IMR-90 (cell line): ENCODE results near the gene RNF166.

Experiments
- CEBPB ChIP-seq: IDR thresholded peaks from 2 replicates; pipeline ENCODE4 v1.6.1; 2012; ENCODE audit warnings: low read depth, low read length, improper control_type of control experiment
- NFE2L2 ChIP-seq: fragments of 150-350 bp; IDR thresholded peaks from 2 replicates; pipeline ENCODE4 v1.6.1; 2016; ENCODE audit warnings: low read depth, mild to moderate bottlenecking, low read length
- POLR2A ChIP-seq: IDR thresholded peaks from 2 replicates; pipeline ENCODE4 v1.6.1; 2012; ENCODE audit warnings: mild to moderate bottlenecking, low read depth, low read length
- RAD21 ChIP-seq: IDR thresholded peaks from 2 replicates; pipeline ENCODE4 v1.6.1; 2012; ENCODE audit warnings: low read length, improper control_type of control experiment
- TF ChIP-seq, protein P1 (sequence below): conservative IDR thresholded peaks from 2 replicates; pipeline ENCODE4 v1.5.1; 2012; ENCODE audit warnings: mild to moderate bottlenecking, low read depth, low read length, improper control_type of control experiment
- TF ChIP-seq, protein P2 (sequence below): fragments of 150-350 bp; IDR thresholded peaks from 2 replicates; pipeline ENCODE4 v1.6.1; 2016; ENCODE audit warnings: low read depth, mild to moderate bottlenecking, low read length, moderate library complexity, borderline replicate concordance

DNA sequence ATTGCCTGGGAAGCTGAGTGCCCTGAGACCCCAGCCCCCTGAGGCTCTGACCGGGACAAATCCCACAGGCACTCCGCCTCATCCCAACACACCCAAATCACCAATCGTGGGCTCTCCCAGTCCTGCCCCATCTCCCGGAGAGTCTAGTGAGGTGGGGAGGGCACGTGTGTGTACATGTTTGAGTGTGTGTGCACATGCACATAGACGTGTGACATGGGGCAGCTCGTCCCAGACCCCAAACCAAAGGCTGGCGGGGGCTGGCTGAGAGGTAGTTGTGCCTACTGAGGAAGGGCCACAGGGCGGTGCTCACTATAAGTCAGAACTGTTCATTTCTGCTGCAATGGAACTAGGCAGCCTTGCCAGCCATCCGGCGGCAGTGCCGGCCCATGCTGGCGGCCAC, 28.5 kb downstream of the RNF166 start:
- TF ChIP-seq CEBPB = no peak
- TF ChIP-seq, protein P1, sequence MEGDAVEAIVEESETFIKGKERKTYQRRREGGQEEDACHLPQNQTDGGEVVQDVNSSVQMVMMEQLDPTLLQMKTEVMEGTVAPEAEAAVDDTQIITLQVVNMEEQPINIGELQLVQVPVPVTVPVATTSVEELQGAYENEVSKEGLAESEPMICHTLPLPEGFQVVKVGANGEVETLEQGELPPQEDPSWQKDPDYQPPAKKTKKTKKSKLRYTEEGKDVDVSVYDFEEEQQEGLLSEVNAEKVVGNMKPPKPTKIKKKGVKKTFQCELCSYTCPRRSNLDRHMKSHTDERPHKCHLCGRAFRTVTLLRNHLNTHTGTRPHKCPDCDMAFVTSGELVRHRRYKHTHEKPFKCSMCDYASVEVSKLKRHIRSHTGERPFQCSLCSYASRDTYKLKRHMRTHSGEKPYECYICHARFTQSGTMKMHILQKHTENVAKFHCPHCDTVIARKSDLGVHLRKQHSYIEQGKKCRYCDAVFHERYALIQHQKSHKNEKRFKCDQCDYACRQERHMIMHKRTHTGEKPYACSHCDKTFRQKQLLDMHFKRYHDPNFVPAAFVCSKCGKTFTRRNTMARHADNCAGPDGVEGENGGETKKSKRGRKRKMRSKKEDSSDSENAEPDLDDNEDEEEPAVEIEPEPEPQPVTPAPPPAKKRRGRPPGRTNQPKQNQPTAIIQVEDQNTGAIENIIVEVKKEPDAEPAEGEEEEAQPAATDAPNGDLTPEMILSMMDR = no peak
- TF ChIP-seq POLR2A = no peak
- no peak for TF ChIP-seq NFE2L2
- TF ChIP-seq RAD21 = no peak
- TF ChIP-seq, protein P2, sequence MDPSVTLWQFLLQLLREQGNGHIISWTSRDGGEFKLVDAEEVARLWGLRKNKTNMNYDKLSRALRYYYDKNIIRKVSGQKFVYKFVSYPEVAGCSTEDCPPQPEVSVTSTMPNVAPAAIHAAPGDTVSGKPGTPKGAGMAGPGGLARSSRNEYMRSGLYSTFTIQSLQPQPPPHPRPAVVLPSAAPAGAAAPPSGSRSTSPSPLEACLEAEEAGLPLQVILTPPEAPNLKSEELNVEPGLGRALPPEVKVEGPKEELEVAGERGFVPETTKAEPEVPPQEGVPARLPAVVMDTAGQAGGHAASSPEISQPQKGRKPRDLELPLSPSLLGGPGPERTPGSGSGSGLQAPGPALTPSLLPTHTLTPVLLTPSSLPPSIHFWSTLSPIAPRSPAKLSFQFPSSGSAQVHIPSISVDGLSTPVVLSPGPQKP = no peak
